GM12801 (cell line): ENCODE data around the gene DLK1.

ENCODE experiments used
- CTCF ChIP-seq: IDR thresholded peaks from one replicate; pipeline ENCODE4 v1.5.1; 2011; ENCODE audit warnings: control low read depth; ENCODE audit not compliant: insufficient read length; ENCODE audit errors: extremely low read depth

DLK1 gene

GRCh38 chr14:100741966-100742365 lies 15.3 kb downstream of the DLK1 start:
- TF ChIP-seq CTCF: no peak

DNA sequence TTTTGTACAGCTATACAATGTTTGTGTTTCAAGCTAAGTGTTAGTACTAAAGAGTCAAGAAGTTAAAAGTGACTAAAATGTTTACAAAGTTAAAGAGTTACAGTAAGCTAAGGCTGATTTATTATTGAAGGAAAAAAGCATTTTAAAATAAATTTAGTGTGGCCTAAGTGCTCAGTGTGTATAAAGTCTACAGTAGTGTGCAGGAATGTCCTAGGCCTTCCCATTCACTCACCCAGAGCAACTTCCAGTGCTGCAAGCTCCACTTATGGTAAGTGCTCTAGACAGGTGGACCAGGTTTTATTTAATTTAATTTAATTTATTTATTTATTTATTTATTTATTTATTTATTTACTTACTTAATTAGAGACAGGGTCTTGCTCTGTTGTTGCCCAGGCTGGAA lies 19.6 kb downstream of the DLK1 start:
- no peak for TF ChIP-seq CTCF

- TF ChIP-seq CTCF: no peak
Observed at GRCh38 chr14:100747021-100747586, 20.4 kb downstream of the DLK1 start.

DNA sequence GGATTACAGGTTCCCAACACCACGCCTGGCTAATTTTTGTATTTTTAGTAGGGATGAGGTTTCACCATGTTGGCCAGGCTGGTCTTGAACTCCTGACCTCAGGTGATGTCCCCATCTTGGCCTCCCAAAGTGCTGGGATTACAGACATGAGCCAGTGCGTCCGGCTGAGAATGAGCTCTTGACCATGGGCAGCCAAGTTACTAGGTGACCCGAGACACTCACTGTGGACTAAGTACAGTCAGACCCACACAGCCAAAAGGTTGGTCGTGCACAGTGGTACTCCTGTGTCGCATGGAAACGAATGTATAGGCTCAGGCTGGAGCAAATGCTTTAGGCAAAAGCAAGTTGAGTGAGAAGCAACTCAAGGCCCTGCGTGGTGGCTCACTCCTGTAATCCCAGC lies 21.0 kb downstream of the DLK1 start:
- no peak for TF ChIP-seq CTCF

- TF ChIP-seq CTCF: no peak
Observed at GRCh38 chr14:100748403-100748802, 21.7 kb downstream of the DLK1 start.

DNA sequence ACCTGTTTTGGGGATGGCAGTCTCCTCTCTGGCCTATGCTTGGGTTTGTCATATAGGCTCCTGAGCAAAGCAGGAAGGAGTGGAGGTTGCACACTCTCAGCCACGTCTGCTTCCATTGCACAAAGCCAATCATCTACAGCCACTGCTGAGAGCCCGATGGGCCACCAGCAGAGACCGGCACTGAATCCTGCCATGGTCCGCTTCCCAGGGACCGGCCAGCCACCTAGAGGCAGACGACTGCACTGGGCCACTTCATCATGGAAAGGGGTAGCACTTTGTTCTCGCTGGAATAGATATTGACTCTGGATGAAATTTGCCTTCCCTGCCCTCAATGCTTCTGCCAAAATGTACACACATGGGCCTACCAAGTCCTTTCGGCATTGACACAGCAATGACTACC lies 22.3 kb downstream of the DLK1 start:
- no peak for TF ChIP-seq CTCF

GRCh38 chr14:100749967-100750597 lies 23.4 kb downstream of the DLK1 start:
- TF ChIP-seq CTCF: no peak
